ENCODE measurements around the gene GNG10.

The GNG10 gene

GRCh38 chr9:111634860-111635259 is 26.5 kb upstream of the GNG10 start:
- no peak overlapping the region for H3K27ac ChIP-seq
- TF ChIP-seq CTCF (conservative IDR thresholded peaks at IDR 0.05) (no peak), ZFX (IDR thresholded peaks at IDR 0.05) (no peak)

- H3K27ac ChIP-seq = no peak overlapping the region
- TF ChIP-seq ZFX (IDR thresholded peaks at IDR 0.05) (no peak), CTCF (conservative IDR thresholded peaks at IDR 0.05) (no peak)
Measured at GRCh38 chr9:111637421-111637950, 23.9 kb upstream of the GNG10 start.

- no peak for TF ChIP-seq ZFX (IDR thresholded peaks at IDR 0.05)
- no peak for TF ChIP-seq CTCF (conservative IDR thresholded peaks at IDR 0.05)
- H3K27ac ChIP-seq = no peak overlapping the region
Measured at GRCh38 chr9:111644195-111644772, 17.1 kb upstream of the GNG10 start.

GRCh38 chr9:111645806-111646205 is 15.6 kb upstream of the GNG10 start:
- no peak for TF ChIP-seq CTCF (conservative IDR thresholded peaks at IDR 0.05)
- no peak for TF ChIP-seq ZFX (IDR thresholded peaks at IDR 0.05)

GRCh38 chr9:111646417-111646816 is 15.0 kb upstream of the GNG10 start:
- no peak overlapping the region for H3K27ac ChIP-seq
- no peak for TF ChIP-seq ZFX (IDR thresholded peaks at IDR 0.05)
- TF ChIP-seq CTCF (conservative IDR thresholded peaks at IDR 0.05) = no peak

More at GRCh38 chr9:111645806-111646205, 15.6 kb upstream of the GNG10 start:
- no peak overlapping the region for H3K27ac ChIP-seq

GRCh38 chr9:111648066-111648465 is 13.3 kb upstream of the GNG10 start:
- H3K27ac ChIP-seq = no peak overlapping the region
- TF ChIP-seq CTCF (conservative IDR thresholded peaks at IDR 0.05) = no peak
- TF ChIP-seq ZFX (IDR thresholded peaks at IDR 0.05) = no peak

GRCh38 chr9:111649016-111649415 is 12.4 kb upstream of the GNG10 start:
- H3K27ac ChIP-seq = no peak overlapping the region
- no peak for TF ChIP-seq CTCF (conservative IDR thresholded peaks at IDR 0.05)
- TF ChIP-seq ZFX (IDR thresholded peaks at IDR 0.05) = no peak

All from C4-2B (cell line).